Measurements from ENCODE around the gene UQCRC1.
"Not testable (repeated sequence)": the region's sequence is repeated elsewhere in the genome, so short reads cannot be mapped to it uniquely, and the experiment has no call there.

UQCRC1 gene

DNA sequence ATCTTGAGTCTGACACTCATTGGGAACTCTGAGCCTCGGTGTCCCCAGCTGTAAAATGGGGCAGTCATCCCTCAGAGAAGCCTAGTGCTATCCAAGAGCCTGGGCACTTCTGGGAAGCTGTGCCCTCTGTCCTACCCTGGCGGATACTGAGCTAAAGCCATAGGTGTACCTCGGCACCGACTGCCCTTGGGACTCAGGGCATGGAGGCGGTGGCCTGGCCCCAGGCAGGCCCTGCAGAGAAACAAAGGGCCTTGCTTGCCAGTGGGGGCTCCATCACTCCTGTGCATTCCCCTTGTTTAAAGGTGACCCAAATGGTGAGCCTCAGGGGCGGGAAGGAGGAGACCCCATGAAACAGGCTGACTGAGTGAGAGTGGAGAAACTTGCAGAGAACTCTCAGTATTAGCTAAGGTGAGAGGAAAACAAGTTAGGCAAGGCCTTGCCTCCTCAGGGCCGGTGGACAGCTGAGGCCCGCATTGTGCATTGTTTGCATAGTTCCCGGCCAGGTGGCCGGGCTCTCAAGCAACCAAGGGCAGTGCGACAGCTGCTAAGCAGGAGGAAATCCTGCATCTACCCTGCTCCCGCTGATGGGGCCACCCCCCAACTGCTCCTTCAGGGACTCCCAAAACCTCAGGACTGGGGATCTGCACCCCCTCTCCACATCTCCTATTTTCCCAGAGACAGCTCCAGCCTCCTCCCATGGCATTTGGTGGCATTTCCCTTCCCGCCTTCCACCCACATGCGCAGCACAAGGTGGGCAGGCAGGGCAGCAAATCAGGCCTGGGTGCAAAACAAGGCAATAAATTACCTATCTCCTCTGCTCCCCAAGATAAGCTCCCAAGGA lies 57.1 kb downstream of the UQCRC1 start:
- H3K4me3 ChIP-seq (ENCODE audit: low read depth, low read length), result no peak overlapping the region
- TF ChIP-seq POLR2A (IDR thresholded peaks at IDR 0.05; ENCODE audit: extremely low read depth, insufficient read length), result no peak
- TF ChIP-seq, protein P1, sequence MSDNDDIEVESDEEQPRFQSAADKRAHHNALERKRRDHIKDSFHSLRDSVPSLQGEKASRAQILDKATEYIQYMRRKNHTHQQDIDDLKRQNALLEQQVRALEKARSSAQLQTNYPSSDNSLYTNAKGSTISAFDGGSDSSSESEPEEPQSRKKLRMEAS (IDR thresholded peaks at IDR 0.05; ENCODE audit: low read depth, low read length), result no peak
- TF ChIP-seq MYC (IDR thresholded peaks at IDR 0.05; ENCODE audit: low read depth, low read length), result no peak
- TF ChIP-seq, protein P2, sequence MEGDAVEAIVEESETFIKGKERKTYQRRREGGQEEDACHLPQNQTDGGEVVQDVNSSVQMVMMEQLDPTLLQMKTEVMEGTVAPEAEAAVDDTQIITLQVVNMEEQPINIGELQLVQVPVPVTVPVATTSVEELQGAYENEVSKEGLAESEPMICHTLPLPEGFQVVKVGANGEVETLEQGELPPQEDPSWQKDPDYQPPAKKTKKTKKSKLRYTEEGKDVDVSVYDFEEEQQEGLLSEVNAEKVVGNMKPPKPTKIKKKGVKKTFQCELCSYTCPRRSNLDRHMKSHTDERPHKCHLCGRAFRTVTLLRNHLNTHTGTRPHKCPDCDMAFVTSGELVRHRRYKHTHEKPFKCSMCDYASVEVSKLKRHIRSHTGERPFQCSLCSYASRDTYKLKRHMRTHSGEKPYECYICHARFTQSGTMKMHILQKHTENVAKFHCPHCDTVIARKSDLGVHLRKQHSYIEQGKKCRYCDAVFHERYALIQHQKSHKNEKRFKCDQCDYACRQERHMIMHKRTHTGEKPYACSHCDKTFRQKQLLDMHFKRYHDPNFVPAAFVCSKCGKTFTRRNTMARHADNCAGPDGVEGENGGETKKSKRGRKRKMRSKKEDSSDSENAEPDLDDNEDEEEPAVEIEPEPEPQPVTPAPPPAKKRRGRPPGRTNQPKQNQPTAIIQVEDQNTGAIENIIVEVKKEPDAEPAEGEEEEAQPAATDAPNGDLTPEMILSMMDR (IDR thresholded peaks at IDR 0.05; ENCODE audit: low read depth, low read length), result no peak
- DNase-seq (ENCODE audit: low read depth), result no peak

DNA sequence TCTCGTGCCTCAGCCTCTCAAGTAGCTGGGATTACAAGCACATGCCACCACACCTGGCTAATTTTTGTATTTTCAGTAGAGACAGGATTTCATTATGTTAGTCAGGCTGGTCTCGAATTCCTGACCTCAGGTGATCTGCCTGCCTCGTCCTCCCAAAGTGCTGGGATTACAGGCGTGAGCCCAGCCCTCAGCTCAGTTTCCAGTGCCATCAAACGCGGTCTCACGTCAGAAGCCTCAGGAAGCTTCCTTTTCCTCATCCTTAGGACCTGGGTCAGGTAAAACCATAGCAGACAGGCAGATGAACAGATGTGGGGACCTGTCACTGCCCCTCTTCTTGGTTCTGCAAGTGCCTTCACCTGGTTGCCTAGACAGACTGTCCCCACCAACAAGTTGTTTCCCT lies 57.8 kb downstream of the UQCRC1 start:
- not testable (repeated sequence) for H3K4me3 ChIP-seq (ENCODE audit: low read depth, low read length); DNase-seq (ENCODE audit: low read depth)

Data from NB4 (cell line).